Bone marrow (tissue), 2 donors: ENCODE results near the gene KRTAP10-8.
"Not testable (repeated sequence)": the region's sequence is repeated elsewhere in the genome, so short reads cannot be mapped to it uniquely, and the experiment has no call there.

Source experiments
- DNase-seq, 2 donors: peaks; one replicate each; lab custom pipeline; 2025; lab: John Stamatoyannopoulos, UW

Gene KRTAP10-8

DNA sequence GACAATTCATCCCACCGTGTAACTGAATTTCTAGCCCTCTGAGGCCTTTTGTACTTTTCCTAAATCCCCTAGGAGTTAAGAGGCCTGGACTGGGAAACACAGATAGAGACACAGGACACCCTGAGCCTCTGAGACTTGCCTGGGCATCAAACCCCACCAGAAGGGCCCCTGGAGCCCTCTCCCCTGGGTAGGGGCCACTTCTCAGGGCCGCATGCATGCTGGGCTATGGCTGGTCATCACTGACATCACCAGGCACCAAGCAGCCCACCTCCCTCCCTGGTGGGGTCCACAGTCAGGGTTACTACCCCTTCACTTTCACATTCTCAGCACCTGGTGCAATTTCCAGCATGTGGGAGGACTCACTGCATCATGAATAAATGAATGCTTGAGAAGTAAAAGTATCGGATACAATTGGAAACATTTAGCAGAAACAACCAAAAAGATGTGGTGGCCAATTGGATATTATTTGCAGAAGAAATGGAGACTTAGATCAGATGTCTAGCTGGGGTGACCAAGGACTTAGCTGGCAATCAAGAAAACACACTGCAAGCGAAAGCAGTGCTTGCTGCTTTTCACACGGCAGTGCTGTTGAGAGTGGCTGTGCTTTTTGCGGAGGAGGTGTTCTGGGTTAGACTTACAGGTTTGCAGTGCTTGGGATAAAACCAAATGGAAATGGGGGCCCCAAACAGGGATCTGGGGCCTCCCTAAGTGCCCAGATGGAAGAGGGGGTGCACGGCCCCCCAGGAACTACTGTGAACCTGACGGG lies 12.4 kb upstream of the KRTAP10-8 start:
- DNase-seq = no peak

DNA sequence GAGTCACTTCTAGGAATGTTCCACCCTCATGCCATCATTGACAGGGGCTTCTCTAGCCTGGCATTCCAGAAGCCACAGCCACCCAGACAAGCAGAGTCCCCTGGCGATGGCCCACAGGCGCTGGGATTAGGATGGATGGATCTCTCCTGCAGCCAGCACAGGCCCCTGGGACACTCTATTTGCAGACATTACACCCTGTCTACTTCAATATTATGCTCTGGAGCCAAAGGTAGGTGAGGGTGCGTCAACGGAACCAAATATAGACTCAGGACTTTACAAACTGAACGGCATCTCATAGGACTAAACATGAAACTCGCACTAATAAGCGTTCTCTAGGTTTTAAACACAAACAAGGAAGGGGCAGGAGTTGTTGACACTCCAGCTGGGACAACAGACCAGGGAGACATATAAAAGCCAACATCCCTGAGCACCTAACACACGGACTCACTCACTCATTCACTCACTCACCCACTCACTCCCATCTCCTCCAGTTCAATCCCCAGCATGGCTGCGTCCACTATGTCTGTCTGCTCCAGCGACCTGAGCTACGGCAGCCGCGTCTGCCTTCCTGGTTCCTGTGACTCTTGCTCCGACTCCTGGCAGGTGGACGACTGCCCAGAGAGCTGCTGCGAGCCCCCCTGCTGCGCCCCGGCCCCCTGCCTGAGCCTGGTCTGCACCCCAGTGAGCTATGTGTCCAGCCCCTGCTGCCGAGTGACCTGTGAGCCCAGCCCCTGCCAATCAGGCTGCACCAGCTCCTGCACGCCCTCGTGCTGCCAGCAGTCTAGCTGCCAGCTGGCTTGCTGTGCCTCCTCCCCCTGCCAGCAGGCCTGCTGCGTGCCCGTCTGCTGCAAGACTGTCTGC lies 11.5 kb upstream of the KRTAP10-8 start, which contains the start of gene KRTAP10-7:
Gene KRTAP10-7, plus strand, starts transcription at position 480 of the 861 bp plus-strand sequence. Its CDS starts 25 bp downstream, at position 505.
- not testable (repeated sequence) for DNase-seq

DNA sequence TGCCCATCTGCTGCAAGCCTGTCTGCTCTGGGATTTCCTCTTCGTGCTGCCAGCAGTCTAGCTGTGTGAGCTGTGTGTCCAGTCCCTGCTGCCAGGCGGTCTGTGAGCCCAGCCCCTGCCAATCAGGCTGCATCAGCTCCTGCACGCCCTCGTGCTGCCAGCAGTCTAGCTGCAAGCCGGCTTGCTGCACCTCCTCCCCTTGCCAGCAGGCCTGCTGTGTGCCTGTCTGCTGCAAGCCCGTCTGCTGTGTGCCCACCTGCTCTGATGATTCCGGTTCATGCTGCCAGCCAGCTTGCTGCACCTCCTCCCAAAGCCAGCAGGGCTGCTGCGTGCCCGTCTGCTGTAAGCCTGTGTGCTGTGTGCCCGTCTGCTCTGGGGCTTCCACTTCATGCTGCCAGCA lies 10.8 kb upstream of the KRTAP10-8 start:
- not testable (repeated sequence) for DNase-seq

DNA sequence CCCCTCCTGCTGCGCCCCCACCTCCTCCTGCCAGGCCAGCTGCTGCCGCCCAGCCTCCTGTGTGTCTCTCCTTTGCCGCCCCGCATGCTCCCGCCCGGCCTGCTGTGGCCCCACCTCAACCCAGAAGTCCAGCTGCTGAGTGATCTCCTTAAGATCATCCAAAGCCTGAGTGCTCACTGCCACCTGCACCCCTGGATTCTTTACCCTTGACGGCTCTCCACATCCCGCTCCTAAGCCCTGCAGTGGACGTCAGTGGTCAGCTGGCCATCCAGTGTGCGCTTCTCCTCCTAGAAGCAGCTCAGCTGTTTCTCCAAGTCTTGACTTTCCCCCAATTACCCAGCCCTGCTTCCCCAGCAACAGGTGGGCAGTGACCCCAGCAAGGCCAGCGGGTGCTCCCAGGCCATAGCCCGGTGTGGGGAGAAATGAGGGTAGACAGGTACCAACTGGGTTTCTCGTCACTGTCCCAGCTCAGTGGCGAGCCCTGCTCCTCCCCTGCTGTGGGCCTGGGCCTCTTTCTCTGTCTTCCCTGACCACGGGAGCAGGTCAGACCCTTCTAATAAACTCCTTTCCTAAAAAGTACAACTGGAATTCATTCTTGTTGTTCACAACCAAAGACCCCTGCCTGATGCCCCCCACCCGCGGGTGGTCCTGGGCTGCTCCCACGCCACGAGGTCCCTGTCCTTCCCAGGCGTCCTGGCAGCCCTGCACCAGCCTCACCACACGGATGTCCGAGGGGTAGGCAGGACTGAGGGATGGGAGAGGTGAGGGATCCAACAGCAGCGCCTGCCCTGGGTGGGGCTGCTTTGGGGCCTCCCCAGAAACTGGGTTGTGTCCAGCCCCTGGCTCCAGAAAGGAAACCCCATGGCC lies 10.1 kb upstream of the KRTAP10-8 start:
- no peak for DNase-seq

GRCh38 chr21:44602463-44602850 lies 9.4 kb upstream of the KRTAP10-8 start:
- no peak for DNase-seq

GRCh38 chr21:44603109-44603875 lies 8.6 kb upstream of the KRTAP10-8 start:
- no peak for DNase-seq

- DNase-seq = no peak
These were observed 8.0 kb upstream of the KRTAP10-8 start for GRCh38 chr21:44603911-44604310.

- no peak for DNase-seq
These were observed 5.4 kb upstream of the KRTAP10-8 start for GRCh38 chr21:44606495-44606894.

GRCh38 chr21:44609193-44609592 lies 2.7 kb upstream of the KRTAP10-8 start:
- DNase-seq = no peak

- DNase-seq = not testable (repeated sequence)
These were observed 1.6 kb upstream of the KRTAP10-8 start for GRCh38 chr21:44610157-44610843.

GRCh38 chr21:44611551-44611950 lies 328 bp upstream of the KRTAP10-8 start:
- no peak for DNase-seq

DNA sequence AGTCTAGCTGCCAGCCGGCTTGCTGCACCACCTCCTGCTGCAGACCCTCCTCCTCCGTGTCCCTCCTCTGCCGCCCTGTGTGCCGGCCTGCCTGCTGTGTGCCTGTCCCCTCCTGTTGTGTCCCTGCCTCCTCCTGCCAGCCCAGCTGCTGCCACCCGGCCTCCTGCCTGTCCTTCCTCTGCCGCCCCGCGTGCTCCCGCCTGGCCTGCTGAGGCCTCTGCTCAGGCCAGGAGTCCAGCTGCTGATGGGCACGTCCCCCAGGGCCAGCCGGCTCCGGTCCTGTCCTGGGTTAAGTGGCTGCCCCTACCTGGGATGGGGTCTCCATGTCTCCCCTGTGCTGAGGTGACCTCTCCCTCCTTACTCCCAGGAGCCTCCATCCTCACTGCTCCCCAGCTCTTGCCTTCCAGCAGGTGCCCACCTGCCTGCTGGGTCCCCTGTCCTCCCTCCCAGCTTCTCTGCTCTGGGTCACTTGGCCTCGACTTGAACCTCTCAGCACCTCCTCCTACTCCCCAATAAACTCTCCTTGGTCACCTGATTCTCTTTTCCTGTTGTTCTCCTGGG lies 870 bp downstream of the KRTAP10-8 start:
- no peak for DNase-seq

GRCh38 chr21:44613386-44614155 lies 1.7 kb downstream of the KRTAP10-8 start:
- DNase-seq = no peak

GRCh38 chr21:44614161-44614631 lies 2.3 kb downstream of the KRTAP10-8 start:
- DNase-seq = no peak

GRCh38 chr21:44614961-44615391 lies 3.1 kb downstream of the KRTAP10-8 start:
- no peak for DNase-seq

DNA sequence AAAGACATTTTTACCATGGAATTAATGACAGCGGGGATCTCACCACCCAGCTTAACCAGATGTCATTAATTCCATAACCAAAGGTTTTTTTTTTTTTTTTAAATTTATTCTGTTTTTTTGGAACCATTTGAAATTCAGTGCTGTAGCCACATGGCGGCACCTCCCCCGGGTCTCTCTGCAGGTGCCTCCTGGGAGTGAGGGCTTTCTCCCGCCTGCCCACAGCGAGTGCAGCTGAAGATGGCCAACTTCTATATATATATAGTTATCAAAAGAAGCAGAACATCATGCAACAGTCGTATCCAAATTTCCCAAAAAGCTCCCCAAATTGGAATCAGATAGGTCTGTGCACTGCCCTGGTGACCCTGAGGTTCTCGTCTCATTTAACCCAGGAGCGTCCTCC lies 3.6 kb downstream of the KRTAP10-8 start:
- DNase-seq = no peak

DNA sequence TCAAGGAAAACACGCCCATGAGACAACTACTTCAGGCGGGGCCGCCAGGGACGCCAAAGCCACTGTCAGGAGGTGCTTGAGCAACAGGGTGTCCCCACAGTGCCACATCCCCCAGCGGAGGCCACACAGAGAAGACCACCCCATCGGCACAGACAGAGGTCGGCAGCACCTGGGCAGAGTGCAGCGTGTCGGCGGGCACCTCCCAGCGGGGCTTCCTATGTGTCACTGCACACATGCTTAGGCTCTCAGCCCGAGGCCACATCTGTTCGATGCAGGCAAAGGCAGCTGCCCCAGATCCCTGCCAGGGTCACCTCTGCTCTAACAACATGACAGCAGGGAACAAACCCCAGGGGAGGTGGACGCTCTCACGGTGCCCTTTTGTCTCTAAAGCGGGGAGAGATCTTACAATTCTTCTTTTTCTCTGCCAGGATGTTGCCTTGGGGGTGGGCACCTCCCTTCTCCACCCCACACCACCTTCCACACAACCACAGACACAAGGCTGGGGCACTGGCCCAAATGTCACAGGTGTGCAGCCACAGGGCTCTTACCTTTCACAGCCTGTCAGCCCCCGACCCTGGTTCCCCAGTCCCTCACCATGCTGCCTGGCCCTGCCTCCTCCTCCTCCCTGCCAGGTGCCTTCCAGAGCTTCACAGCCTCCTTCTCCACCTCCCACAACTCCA lies 4.2 kb downstream of the KRTAP10-8 start:
- no peak for DNase-seq

- DNase-seq = no peak
These were observed 4.7 kb downstream of the KRTAP10-8 start for GRCh38 chr21:44616591-44616926.

DNA sequence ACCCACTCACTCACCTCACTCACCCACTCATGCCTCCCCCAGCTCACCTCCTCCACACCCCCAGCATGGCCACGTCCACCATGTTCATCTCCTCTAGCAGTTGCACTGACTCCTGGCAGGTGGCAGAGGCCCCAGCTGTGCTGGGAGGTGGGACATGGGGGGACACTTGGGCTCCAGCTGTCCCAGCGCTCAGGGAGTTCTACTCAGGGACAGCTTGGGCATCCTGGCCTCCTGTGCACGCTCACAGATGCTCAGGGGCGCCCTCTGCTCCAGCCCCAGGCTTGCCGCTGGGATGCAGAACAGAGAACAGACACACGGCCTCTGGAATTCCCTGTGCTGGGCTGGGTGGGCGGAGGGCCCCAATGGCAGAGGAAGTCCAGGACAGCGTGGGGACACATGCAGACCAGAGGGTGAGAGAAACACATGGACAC lies 5.2 kb downstream of the KRTAP10-8 start:
- no peak for DNase-seq
